ENCODE measurements around the gene TRUB1.

- TF ChIP-seq SP1 (IDR thresholded peaks at IDR 0.05) = no peak
- no peak for TF ChIP-seq FOXA1 (IDR thresholded peaks at IDR 0.05)
- TF ChIP-seq TARDBP (IDR thresholded peaks at IDR 0.05) = no peak
- no peak for TF ChIP-seq SUZ12 (IDR thresholded peaks at IDR 0.05)
- TF ChIP-seq ELF4 (IDR thresholded peaks at IDR 0.05) = no peak
- no peak for TF ChIP-seq ARNT (IDR thresholded peaks at IDR 0.05)
Observed at GRCh38 chr10:114905450-114905849, 32.5 kb upstream of the TRUB1 start.

Measured in HEK293T (cell line).